ENCODE results near the gene FKBP11.
A peak's percentile ranks its signal among the peaks of the same experiment; 100 is the strongest.

Gene FKBP11

DNA sequence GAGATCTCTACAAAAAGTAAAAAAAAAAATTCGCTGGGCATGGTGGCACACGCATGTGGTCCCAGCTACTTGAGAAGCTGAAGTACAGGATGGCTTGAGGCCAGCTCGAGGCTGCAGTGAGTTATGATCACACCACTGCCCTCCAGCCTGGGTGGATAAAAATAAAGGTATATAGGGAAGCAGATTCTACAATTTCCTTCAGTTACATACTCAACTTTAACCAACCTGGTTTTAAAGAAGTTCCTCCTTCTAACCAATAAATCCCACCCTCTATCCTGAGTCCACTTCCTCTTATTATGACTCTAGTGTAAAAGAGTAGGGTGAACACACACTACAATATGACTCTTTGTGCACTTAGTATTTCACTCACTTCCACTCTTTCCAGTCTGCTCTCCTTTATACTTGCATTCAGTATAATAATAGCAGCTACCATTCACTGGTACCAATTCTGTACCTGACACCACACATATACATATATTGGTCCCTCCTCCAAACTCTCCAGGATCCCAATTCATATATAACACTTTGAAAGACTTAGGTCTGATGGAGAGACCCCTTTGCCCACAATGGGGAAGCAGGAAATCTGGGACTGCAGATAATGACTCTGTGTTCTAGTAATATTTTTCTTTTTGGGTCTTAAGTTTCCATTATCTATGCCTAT is 29.7 kb upstream of the FKBP11 start:
- H3K4me3 ChIP-seq (ENCODE audit: low read depth, low read length) = no peak overlapping the region

GRCh38 chr12:48954061-48954460 is 28.8 kb upstream of the FKBP11 start:
- Histone ChIP-seq H3K4me1 (ENCODE audit: control insufficient read depth, insufficient read depth, low read length) (no peaks in the 10 kb centered on the region), H3K36me3 (ENCODE audit: control insufficient read depth in 2 of 2, insufficient read depth in 1 of 2, low read length in 2 of 2) (peaks cover 13 to 42% of the 10 kb centered on the region in 2 experiments; a peak in 2 of 3 replicates), H3K27ac (ENCODE audit: extremely low read depth, low read depth, low read length) (no peak overlapping the region), H3K9me3 (ENCODE audit: control insufficient read depth, insufficient read depth, low read depth, low read length) (no peaks in the 10 kb centered on the region), H3K4me3 (ENCODE audit: low read depth, low read length) (no peak overlapping the region)
- TF ChIP-seq KLF10 (tag by site-specific recombination; IDR thresholded peaks at IDR 0.05) (no peak), ZFP37 (tag by site-specific recombination; IDR thresholded peaks at IDR 0.05) (no peak), ZNF311 (tag by site-specific recombination; IDR thresholded peaks at IDR 0.05; ENCODE audit: borderline replicate concordance) (no peak), ELK4 (IDR thresholded peaks at IDR 0.05; ENCODE audit: borderline replicate concordance, low read depth, low read length) (no peak), ZNF514 (tag by site-specific recombination; IDR thresholded peaks at IDR 0.05) (no peak), TCF7L2 (IDR thresholded peaks at IDR 0.05; ENCODE audit: borderline replicate concordance, low read depth, low read length) (no peak), ZNF558 (tag by site-specific recombination; IDR thresholded peaks at IDR 0.05) (no peak), OSR2 (tag by site-specific recombination; IDR thresholded peaks at IDR 0.05) (no peak), ZNF449 (tag by site-specific recombination; IDR thresholded peaks at IDR 0.05) (no peak), ZNF174 (tag by site-specific recombination; IDR thresholded peaks at IDR 0.05) (no peak), ZNF707 (tag by site-specific recombination; IDR thresholded peaks at IDR 0.05) (no peak), HOXD13 (CRISPR knock-in tag; IDR thresholded peaks at IDR 0.05; ENCODE audit: borderline replicate concordance) (no peak), ZNF626 (tag by site-specific recombination; IDR thresholded peaks at IDR 0.05) (no peak), ZNF621 (tag by site-specific recombination; IDR thresholded peaks at IDR 0.05) (no peak), GLI2 (tag by site-specific recombination; IDR thresholded peaks at IDR 0.05; ENCODE audit: borderline replicate concordance, low read depth) (no peak), BCL11A (tag by site-specific recombination; IDR thresholded peaks at IDR 0.05; ENCODE audit: low read depth) (no peak), SP7 (tag by site-specific recombination; IDR thresholded peaks at IDR 0.05) (no peak)
- ChIA-PET CTCF (interaction anchor here (0.6 to 8.9 kb wide), 6 partner anchors 14 to 101 kb away, joined by 3 to 64 read pairs (median 4); no protein-coding TSS in a partner anchor), POLR2A (interaction anchor here (1.1 kb wide), 1 partner anchor 11 kb away, joined by 3 read pairs; no protein-coding TSS in a partner anchor)

More for the DNA sequence above, 29.7 kb upstream of the FKBP11 start:
- peak overlapping the region; percentile 12; the same call in 1 of the 2 replicates for H3K27ac ChIP-seq (ENCODE audit: extremely low read depth, low read depth, low read length)
- H3K4me1 ChIP-seq (ENCODE audit: control insufficient read depth, insufficient read depth, low read length) = no peaks in the 10 kb centered on the region
- ChIA-PET POLR2A (no interaction called here), CTCF (interaction anchor here (1.2 to 8.9 kb wide), 4 partner anchors 17 to 102 kb away, joined by 4 to 64 read pairs (median 7); no protein-coding TSS in a partner anchor)
- H3K9me3 ChIP-seq (ENCODE audit: control insufficient read depth, insufficient read depth, low read depth, low read length) = no peaks in the 10 kb centered on the region
- TF ChIP-seq OSR2 (tag by site-specific recombination; IDR thresholded peaks at IDR 0.05) = 0 out of 2 replicates have a peak, but pooled peaks have one; percentile 16
- peak; percentile 98 for TF ChIP-seq ZNF133 (tag by site-specific recombination; IDR thresholded peaks at IDR 0.05)
- TF ChIP-seq PRDM4 (tag by site-specific recombination; IDR thresholded peaks at IDR 0.05) = no peak
- peaks cover 13 to 39% of the 10 kb centered on the region in 2 experiments; a peak in 2 of 3 replicates for H3K36me3 ChIP-seq (ENCODE audit: control insufficient read depth in 2 of 2, insufficient read depth in 1 of 2, low read length in 2 of 2)

Measured in HEK293 (cell line).